ENCODE data around the gene RTEL1.

Gene RTEL1

GRCh38 chr20:63743210-63743970 lies 85.3 kb downstream of the RTEL1 start:
- DNase-seq, result no peak

GRCh38 chr20:63744158-63744557 lies 86.0 kb downstream of the RTEL1 start:
- DNase-seq, result no peak

- DNase-seq, result no peak
These were observed 86.7 kb downstream of the RTEL1 start for GRCh38 chr20:63744574-63745423.

- no peak for DNase-seq
These were observed 87.3 kb downstream of the RTEL1 start for GRCh38 chr20:63745424-63745805.

Measured in CD4-positive, alpha-beta T cell treated with Interleukin-6 for 4 hours (primary cell).